Activated CD8-positive, alpha-beta memory T cell treated with anti-CD3 and anti-CD28 coated beads, Interleukin-2, amount 50 U/mL, for 1 hour (primary cell): ENCODE results near the gene RSPO4.

Experiments
- DNase-seq: peaks from one replicate; pipeline ENCODE4 v3.0.0-alpha.2; 2020; ENCODE audit errors: extremely low read depth

The RSPO4 gene

GRCh38 chr20:942611-943010, 59.5 kb downstream of the RSPO4 start:
- no peak for DNase-seq

GRCh38 chr20:940926-941325, 61.2 kb downstream of the RSPO4 start:
- DNase-seq: no peak

- no peak for DNase-seq
Measured at GRCh38 chr20:939606-940005, 62.5 kb downstream of the RSPO4 start.

GRCh38 chr20:934186-934840, 67.8 kb downstream of the RSPO4 start:
- DNase-seq: no peak

GRCh38 chr20:933029-933428, 69.1 kb downstream of the RSPO4 start:
- DNase-seq: no peak

GRCh38 chr20:931401-931800, 70.7 kb downstream of the RSPO4 start:
- no peak for DNase-seq

GRCh38 chr20:926670-927069, 75.4 kb downstream of the RSPO4 start:
- no peak for DNase-seq

GRCh38 chr20:925516-925915, 76.6 kb downstream of the RSPO4 start:
- no peak for DNase-seq

GRCh38 chr20:924639-925038, 77.5 kb downstream of the RSPO4 start:
- no peak for DNase-seq

- no peak for DNase-seq
Measured at GRCh38 chr20:922781-923180, 79.3 kb downstream of the RSPO4 start.

- DNase-seq: no peak
Measured at GRCh38 chr20:921068-921467, 81.0 kb downstream of the RSPO4 start.

- no peak for DNase-seq
Measured at GRCh38 chr20:920311-920710, 81.8 kb downstream of the RSPO4 start.

GRCh38 chr20:919491-919916, 82.6 kb downstream of the RSPO4 start:
- no peak for DNase-seq

- DNase-seq: no peak
Measured at GRCh38 chr20:917416-917815, 84.7 kb downstream of the RSPO4 start.

GRCh38 chr20:916825-917224, 85.3 kb downstream of the RSPO4 start:
- no peak for DNase-seq

- no peak for DNase-seq
Measured at GRCh38 chr20:916125-916799, 85.8 kb downstream of the RSPO4 start, which contains the start of gene ANGPT4. TSS of gene ANGPT4 (minus strand) at chr20:916334. CDS start at chr20:916214, 120 bp downstream.

GRCh38 chr20:914727-915498, 87.2 kb downstream of the RSPO4 start:
- no peak for DNase-seq

- no peak for DNase-seq
Measured at GRCh38 chr20:913306-913849, 88.7 kb downstream of the RSPO4 start.

GRCh38 chr20:911882-912600, 90.1 kb downstream of the RSPO4 start:
- DNase-seq: no peak

- DNase-seq: no peak
Measured at GRCh38 chr20:910870-911770, 91.0 kb downstream of the RSPO4 start.
